Dermis blood vessel endothelial cell (primary cell): ENCODE results near the gene GYS2. TPM values are rescaled to one million over a fixed set of nuclear protein-coding genes. Genes with fewer than 3 reads are reported as not detected.
"Not testable (repeated sequence)": the region's sequence is repeated elsewhere in the genome, so short reads cannot be mapped to it uniquely, and the experiment has no call there.

Experiments used
- DNase-seq: peaks from one replicate; pipeline ENCODE4 v3.0.0; 2010
- total RNA-seq: library from RNA; depleted of rRNA; stranded (reverse); fragments of >200 nt; gene quantifications from 2 replicates; pipeline ENCODE4 v1.2.3, GENCODE V29; 2014

Gene GYS2
- not detected in 2 replicates for total RNA-seq

DNA sequence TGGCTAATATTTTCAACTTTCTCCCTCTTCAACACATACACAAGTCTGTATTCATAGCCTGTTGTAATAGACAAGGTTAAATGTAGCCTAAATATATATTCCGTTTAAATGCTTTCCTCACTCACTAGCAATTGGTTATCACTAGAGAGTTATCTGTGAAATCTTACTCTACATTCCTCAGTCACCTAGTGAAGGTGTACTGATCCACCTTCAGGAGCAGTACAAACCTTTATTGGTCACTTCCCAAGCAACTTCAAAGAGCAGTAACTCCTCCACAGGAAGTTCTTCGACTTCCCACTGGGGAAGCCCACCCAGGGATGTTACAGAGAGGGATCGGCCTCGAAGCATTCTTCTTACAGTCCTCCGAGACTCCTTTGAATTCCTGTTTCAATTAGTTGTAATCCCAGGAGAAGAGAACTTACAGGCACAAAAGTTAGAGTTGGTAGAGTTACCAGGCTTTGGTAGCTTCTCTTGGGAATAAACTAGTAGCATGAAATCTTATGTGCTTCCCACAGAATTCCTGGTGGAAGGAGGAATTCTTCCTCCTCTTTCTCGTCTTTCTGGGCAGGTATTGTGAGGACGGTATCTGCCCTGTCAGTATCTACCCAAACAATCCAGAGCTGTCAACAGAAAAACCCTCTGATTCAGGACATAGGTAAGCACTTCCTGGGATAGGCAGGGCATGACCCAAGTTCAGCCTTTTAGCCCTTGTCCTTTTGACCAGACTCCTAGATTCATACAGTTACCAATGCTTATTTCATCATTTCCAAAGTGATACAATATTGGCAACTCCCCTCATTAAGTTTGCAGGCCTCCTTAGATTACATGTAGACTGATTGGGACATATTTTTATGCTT is at the start of gene GYS2:
GYS2 (minus strand) TSS at position 603 of the 857 bp plus-strand sequence; CDS start at position 348, 255 bp downstream.
- no peak for DNase-seq

DNA sequence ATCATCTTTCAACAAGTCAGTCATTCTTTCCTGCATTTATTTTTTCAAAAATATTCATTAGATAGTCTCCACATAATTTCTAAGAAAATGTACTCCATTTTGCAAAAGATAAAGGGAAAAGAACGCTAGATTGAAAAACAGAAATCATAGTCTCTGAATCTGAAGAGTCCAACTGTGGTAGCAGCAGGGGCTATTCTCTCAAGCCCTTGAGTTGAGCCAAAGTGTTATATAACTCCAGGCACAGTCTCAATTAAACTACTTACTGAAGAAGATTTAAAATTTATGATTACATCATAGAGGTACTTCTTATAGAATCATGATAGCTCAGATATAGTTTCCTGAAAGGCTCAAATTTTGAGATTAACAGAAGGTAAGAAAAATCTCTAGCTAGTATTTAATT is 47.2 kb upstream of the GYS2 start:
- no peak for DNase-seq

DNA sequence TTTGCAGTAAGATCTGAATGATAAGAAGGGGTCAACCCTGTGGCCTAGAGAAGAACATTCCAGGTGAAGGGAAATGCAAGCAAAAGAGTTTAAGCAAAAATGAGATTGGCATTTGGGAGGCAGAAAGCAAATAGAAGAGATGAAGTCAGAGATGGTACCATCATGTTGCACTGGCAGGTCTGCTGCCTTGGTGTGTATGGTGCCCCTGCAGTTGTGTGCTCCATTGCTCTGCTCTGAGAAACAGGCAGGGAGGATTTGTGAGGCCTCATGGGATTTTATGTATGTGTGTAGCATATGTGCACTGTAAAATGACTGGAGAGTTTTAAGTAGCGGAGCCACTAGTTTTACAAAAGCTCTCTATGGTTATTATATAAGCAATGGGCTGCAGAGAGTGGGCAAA is 46.4 kb upstream of the GYS2 start:
- no peak for DNase-seq

DNA sequence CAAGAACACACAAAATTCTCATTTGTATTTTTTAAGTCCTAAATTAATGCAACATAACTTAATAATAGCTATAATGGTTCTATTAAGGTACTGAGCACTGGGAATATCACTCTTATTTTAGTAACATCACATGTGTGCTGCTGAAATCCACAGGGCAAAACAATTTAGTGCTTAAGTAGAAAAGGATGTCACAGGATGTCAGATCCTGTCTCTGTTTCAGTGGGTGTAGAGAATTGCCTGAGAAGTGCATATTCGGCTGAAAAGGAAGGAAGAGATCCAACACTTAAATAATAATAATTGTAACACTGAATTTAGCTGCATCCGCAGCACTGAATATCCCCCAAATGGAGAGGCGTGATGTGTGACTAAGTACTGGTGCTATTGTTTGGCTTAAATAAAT is 44.4 kb upstream of the GYS2 start:
- peak; percentile 50 for DNase-seq

DNA sequence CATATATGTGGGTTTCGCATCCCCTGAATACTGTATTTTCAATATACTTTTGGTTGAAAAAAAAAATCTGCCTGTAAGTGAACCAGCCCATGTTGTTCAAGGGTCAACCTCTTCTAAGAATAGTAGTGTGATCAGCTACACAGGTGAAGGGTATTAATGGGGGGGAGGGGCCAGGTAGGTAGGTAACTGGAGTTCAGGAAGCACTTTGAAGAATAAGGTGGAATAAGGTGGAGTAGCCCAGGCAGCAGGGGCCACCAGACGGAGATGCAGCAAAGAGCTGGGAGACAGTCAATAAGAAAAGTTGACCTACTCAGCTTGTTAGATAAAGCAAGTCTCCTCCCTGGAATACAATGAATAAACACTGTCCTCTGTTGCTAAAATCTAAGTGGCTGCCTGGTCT is 43.7 kb upstream of the GYS2 start:
- DNase-seq = no peak

DNA sequence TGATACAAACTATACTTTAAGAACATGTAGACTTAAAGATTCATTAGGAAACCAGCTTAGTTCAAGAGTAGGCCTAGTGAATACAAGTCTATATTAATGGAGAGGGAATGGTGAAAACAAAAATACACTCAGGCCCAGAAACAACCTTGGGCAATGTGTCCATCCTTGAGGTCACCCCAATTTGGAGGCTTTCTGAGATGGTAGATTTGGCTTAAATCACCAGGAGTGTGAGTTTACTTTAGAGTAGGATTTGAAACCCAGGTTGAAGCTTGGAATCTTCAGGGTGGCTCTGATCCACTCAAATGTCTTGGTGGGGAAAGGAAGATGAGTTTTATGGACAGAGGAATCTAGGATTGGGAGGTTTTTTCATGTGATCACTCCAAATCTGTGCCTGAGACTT is 42.5 kb upstream of the GYS2 start:
- no peak for DNase-seq

DNA sequence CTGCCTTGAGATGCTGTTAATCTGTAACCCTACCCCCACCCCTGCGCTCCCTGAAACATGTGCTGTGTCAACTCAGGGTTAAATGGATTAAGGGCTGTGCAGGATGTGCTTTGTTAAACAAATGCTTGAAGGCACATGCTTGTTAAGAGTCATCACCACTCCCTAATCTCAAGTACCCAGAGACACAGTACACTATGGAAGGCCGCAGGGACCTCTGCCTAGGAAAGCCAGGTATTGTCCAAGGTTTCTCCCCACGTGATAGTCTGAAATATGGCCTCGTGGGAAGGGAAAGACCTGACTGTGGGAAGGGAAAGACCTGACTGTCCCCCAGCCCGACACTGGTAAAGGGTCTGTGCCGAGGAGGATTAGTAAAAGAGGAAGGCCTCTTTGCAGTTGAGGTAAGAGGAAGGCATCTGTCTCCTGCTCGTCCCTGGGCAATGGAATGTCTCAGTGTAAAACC is 40.4 kb upstream of the GYS2 start:
- DNase-seq = not testable (repeated sequence)

DNA sequence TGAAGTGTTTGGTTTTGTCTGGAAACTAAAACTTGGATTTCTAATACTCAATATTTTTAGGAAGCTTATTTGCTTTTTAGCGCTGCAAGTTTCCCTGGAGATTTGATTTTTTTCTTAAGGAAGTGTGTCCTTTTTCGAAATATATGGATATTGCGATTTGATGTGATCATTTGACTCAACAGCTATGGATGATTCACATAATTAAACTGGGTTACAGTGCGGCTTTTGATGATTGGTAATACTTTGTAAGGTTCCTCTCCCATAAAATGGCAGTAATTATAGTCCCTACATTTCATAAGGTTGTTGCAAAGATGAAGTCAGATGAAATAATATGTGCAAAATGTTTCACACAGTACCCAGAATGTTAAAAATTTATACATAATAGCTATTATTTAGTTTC is 39.9 kb upstream of the GYS2 start:
- DNase-seq = no peak

DNA sequence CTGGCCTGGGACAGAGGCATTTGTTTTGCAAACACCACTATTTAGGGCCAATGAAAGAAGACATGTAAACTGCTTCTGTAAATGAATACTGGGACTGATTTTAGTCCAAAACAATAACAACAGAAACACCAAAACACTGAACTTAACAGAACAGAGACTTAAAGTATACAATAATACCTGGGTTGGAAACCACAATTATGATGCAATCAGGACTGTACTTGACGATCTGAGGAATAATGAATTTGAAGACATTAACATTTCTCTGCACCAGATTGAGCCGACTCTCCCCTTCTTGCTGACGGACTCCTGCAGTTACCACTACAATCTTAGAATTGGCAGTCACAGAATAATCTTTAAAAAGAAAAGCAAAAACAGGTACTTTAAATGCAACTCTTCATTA is 39.1 kb upstream of the GYS2 start:
- no peak for DNase-seq

DNA sequence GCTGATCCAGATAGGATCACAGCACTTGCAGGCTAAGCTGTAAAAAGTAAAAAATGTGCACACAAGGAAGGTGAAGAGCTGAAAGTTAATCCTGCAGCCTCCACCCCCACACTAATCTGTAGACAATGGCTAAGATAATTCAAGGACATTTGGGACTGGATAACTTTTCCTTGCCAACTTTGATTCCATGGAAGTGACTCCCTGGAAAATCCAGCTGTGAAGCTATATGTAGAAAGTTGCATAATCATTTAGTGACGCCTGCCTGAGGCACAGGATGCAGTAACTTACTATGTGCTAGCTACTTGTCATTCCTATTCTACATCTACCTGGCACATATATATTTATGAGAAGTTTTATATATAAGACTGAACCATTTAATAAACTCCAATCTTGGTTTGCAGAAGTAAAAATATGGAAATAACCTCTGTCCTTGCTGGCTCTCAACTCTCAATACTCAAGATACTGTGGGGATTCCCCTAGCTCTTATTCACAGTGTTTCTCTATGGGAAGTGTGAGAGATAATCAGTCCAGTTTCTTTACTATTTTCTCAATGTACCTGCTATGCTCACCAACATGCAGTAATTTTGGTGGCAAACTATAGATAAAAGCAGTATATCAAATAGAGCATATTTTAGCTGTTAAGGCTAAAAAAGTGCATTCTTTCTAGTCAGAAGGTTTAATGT is 38.2 kb upstream of the GYS2 start:
- DNase-seq = peak; percentile 32

DNA sequence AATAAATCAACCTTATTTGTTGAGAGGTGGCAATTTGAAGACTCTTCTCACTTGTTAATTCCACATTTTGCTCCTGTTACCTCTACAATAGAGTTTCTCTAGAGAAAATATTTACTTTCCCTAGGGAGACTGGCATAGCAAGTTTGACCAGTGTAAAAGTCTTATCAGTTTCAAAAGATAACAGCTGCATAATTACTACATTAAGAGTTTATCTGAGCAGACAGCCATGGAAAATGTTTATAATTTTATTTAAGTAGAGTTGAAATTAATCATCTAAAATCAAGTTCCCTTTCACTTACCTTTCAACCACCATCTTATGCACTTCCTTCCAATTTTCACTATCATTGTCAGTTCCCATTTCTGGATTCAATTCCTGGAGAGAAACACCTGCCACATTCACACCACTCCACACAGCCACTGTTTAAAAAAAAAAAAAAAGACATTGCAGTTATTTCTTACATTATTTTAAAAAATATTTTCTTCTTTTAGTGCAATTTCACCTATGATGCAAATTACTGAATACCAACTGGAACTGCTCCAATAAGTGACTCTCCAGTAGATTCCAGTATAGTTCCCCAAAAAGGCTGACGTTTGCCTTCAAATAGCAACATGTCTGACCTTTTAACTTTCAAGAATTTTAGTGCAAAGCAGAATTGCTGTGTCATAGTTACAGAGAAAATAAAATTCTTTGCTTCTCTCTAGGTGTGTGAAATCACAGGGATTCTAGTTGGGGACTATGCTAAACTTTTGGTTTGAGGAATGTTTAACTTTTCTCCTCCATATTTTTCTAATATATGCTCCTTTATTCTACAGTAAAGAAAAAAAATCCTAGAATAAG is 33.6 kb upstream of the GYS2 start:
- DNase-seq = no peak

DNA sequence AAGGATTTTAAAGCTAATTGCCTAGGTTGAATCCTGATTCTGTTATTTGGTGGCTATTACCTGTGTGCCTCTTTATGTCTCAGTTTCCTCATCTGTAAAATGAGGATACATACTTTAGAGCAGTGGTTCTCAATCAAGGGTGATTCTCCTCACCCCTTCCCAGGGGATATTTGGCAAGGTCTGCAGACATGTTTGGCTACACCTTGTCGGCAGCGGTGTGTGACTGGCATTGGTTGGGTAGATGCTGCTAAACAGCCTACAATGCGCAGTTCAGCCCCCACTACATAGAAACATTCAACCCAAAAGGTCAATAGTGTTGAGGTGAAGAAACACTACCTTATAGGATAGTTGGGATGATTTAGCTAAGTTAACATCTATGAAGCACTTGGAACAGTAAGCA is 29.6 kb upstream of the GYS2 start:
- no peak for DNase-seq

DNA sequence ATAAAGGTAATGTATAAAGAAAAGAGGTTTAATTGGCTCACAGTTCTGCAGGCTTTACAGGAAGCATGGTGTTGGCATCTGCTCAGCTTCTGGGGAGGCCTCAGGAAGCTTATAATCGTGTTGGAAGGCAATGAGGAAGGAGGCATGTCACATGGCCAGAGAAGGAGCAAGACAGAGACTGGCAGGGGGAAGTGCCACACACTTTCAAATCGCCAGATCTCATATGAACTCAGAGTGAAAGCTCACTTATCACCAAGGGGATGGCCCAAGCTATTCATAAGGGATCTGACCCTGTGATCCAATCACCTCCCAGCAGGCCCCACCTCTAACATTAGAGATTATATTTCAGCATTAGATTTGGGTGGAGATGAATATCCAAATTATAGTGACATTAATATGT is 26.7 kb upstream of the GYS2 start:
- no peak for DNase-seq

DNA sequence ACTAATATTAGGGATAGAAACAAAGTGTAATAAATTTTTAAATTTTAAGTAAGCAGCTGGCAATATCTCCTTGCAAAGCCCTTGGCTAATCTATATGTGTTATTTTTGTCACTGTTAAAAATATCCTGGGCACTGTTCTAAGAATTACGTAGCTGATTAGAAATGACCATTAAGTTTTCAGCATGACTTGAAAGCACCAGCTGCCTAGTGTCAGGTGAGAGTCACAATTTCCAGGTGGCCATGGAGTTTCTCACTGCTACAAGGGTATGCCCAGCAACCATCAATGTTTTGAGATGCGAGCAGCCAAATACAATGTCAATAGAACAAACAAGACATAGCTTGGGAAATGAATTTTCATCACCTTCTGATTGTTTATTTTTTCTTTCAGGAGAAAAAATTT is 23.3 kb upstream of the GYS2 start:
- no peak for DNase-seq

DNA sequence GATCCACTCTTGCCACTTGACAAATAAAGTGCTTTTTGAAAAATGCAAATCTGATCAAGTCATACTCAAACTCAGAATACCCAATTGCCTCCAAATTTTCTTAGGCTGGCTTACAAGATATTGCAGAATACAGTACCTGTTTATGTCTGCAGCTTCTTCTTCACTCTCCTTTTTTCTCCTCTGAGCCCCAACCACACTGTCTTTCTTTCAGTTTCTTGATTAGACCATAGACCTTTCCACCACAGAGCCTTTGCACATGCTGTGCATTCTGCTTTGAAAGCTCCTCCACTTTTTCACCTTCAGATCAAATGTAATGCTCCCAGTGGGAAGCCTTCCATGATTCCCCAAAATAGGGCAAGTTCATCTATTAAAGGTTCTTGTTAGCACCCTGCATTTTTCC is 13.9 kb upstream of the GYS2 start:
- DNase-seq = no peak

DNA sequence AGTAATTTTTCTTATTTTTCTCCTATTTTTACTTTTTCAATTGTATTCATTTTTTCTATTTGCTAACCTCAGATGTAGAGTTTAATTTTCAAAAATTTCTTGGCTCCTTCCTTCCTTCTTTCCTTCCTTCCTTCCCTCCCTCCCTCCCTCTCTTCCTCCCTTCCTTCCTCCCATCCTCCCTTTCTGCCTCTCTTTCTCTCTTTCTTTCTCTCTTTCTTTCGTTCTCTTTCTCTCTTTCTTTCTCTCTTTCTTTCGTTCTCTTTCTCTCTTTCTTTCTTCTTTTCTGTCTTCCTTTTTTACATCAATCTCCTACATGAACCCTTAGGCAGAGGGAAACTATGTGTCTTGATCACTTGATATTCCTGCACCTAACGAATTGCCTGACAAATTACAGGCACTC is 12.4 kb upstream of the GYS2 start:
- DNase-seq = no peak

DNA sequence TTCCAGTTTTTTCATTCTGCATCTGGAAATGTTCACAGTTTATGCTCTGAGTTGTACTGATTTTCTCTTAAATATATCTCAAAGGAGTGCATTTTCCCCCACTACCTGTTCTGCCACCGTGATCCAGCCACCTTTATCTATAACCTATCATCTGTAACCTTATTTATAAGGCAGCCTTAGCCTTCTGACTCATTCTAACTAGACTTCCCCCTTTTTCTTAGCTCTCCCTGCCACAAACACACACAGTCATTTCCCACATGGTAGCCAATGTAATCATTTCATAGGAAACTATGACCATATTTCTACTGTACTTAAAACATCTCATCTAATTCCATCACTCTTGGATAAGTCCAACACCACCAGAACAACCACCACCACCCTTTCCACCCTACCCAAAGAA is 10.8 kb upstream of the GYS2 start:
- DNase-seq = peak; percentile 80

DNA sequence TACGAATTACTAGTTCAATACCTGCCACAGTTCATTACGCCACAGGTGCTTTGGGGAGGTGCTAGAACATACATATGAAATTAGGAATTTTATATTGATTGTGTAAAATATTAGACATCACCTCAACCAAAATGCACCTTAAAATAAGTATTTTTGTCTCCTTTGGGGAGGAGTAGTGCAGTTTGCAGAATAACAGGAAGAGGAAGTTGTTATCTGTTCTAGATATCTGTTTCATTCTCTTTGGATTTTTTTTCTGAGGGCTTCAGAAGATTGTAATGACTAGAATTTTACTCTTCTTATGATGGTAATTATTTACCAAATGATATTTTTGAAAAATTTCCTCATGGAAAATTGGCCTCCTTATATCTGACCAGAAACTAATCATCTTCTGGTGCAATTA is 9.9 kb upstream of the GYS2 start:
- DNase-seq = no peak

DNA sequence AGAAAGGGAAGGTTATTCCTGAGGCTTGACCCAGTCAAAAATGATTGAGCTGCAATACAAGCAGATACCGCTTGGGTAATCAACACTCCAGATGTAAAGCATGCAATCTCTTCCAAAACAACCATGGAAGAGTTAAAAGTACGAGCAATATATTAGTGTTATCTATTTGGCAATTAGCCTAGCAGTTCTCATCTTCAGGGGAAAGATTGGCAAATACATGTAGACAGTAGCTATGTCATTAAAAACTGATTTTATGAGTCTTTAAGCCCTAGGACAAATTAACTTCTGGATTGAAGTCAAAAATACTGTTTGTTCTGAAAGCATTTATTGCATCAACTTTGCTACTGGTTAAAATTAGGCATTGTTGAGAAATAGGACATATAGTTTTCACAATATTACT is 9.3 kb upstream of the GYS2 start:
- peak; percentile 4 for DNase-seq

DNA sequence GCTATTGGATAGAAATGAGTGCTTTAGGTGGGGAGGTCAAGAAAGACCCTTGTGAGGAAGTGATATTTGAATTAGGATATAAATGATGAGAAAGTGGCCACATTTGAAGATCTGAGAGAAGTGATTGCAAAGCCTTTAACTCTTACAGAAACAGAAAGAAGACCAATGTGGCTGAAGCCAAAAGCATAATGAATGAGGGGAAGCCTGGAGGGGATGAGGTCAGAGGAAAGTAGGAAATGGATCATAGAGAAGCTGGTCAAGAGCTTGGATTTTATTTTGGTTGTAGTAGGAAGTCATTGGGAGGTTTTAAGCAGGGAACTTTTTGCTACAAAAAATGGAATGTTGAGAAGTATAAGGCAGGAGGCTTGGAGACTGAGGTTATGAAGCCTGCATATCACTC is 3.5 kb upstream of the GYS2 start:
- DNase-seq = peak; percentile 48

DNA sequence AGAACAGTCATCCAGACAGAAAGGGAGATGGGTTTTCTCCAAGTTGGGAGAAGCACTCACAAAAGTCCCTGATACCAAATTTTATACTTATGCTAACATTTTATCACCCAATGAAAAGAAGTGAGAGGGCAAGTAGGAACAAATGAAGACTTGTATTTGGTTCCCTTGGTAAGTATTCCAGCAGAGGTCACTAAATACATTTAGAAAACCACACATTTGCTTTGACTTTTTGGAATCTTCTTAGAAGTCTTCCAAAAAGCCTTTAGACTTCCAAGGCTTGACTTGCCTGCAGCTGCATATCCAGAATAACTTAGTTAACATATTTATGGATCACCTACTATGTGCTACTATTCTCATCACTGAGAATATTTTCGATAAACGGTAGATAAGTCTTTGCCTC is 3.1 kb upstream of the GYS2 start:
- peak; percentile 39 for DNase-seq

DNA sequence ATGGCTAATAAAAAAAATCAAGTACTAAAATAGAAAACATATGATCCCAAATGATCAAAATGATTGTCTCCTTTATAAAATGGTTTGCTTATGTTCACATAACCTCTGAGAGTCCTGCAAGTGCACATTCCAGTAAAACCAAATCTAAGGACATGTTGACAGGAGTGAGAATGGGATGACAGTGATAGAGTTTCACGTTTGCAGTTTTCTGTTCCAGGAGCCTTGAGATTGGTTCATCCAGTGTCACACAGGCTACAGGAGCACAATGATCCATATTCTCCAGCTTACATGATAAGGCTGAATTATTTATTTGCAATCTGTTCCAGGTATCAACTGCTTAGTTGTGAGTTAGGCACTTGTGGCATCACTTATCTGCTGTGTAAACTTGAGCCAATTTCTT is 1.5 kb upstream of the GYS2 start:
- DNase-seq = no peak

DNA sequence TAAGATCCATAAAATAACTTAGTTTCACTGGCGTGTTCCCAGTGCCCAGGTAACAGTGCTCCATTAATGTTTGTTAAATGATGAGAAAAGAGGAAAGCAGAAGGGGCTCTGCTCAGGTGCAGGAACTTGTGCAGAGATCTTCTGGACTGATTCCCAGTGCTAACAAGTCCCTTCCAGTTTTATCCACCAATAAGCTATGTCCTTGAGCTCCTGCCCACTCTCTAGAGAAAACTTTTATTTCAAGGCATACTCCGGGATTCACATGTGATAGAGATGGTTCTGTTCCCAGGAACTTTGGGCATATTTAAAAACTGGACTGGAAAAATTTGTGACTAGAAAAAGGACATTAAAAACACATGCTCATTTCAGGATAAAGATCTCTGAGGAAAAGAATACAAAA is 1.9 kb downstream of the GYS2 start:
- DNase-seq = no peak
